ENCODE data around the gene SPAG7.

- TF ChIP-seq, protein P1, sequence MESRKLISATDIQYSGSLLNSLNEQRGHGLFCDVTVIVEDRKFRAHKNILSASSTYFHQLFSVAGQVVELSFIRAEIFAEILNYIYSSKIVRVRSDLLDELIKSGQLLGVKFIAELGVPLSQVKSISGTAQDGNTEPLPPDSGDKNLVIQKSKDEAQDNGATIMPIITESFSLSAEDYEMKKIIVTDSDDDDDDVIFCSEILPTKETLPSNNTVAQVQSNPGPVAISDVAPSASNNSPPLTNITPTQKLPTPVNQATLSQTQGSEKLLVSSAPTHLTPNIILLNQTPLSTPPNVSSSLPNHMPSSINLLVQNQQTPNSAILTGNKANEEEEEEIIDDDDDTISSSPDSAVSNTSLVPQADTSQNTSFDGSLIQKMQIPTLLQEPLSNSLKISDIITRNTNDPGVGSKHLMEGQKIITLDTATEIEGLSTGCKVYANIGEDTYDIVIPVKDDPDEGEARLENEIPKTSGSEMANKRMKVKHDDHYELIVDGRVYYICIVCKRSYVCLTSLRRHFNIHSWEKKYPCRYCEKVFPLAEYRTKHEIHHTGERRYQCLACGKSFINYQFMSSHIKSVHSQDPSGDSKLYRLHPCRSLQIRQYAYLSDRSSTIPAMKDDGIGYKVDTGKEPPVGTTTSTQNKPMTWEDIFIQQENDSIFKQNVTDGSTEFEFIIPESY (IDR thresholded peaks at IDR 0.05; ENCODE audit: borderline replicate concordance, low read depth): no peak
- TF ChIP-seq, protein P2, sequence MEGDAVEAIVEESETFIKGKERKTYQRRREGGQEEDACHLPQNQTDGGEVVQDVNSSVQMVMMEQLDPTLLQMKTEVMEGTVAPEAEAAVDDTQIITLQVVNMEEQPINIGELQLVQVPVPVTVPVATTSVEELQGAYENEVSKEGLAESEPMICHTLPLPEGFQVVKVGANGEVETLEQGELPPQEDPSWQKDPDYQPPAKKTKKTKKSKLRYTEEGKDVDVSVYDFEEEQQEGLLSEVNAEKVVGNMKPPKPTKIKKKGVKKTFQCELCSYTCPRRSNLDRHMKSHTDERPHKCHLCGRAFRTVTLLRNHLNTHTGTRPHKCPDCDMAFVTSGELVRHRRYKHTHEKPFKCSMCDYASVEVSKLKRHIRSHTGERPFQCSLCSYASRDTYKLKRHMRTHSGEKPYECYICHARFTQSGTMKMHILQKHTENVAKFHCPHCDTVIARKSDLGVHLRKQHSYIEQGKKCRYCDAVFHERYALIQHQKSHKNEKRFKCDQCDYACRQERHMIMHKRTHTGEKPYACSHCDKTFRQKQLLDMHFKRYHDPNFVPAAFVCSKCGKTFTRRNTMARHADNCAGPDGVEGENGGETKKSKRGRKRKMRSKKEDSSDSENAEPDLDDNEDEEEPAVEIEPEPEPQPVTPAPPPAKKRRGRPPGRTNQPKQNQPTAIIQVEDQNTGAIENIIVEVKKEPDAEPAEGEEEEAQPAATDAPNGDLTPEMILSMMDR (IDR thresholded peaks at IDR 0.05): no peak
- TF ChIP-seq RFX5 (IDR thresholded peaks at IDR 0.05; ENCODE audit: low read length) (no peak), EP300 (IDR thresholded peaks at IDR 0.05; ENCODE audit: borderline replicate concordance in 1 of 2, low read depth in 1 of 2, low read length in 1 of 2) (no peak), SIN3A (IDR thresholded peaks at IDR 0.05; ENCODE audit: borderline replicate concordance, low read depth, low read length) (no peak), MEF2A (IDR thresholded peaks at IDR 0.05; ENCODE audit: borderline replicate concordance, low read depth) (no peak), NRF1 (IDR thresholded peaks at IDR 0.05; ENCODE audit: low read depth, low read length) (no peak), POLR2AphosphoS5 (IDR thresholded peaks at IDR 0.05; ENCODE audit: low read depth, low read length) (no peak; the same call in 1 of the 2 replicates), RAD21 (IDR thresholded peaks at IDR 0.05; ENCODE audit: low read length) (no peak), FOXM1 (IDR thresholded peaks at IDR 0.05; ENCODE audit: low read depth) (no peak), REST (IDR thresholded peaks at IDR 0.05; ENCODE audit: low read depth, low read length) (no peak), SMC3 (IDR thresholded peaks at IDR 0.05; ENCODE audit: low read depth, low read length) (no peak)
- TF ChIP-seq, protein P3, sequence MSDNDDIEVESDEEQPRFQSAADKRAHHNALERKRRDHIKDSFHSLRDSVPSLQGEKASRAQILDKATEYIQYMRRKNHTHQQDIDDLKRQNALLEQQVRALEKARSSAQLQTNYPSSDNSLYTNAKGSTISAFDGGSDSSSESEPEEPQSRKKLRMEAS (IDR thresholded peaks at IDR 0.05; ENCODE audit: low read depth): no peak; the same call in 1 of the 2 replicates
These were observed 20.4 kb upstream of the SPAG7 start for GRCh38 chr17:4987767-4988567.

Measured in SK-N-SH (cell line).